Neural progenitor cell (in vitro differentiated cells): ENCODE data around the gene LRRC4B. TPM values are rescaled to one million over a fixed set of nuclear protein-coding genes. Genes with fewer than 3 reads are reported as not detected.

Experiments
- DNase-seq: peaks from one replicate; pipeline ENCODE4 v3.0.0-alpha.2; 2016; ENCODE audit warnings: low spot score
- H2AFZ ChIP-seq: fragments of 200-600 bp; sonication (generic); replicated peaks from 2 replicates; pipeline ENCODE4 v1.6.1; 2016; ENCODE audit warnings: antibody characterized with exemption
- H3F3A ChIP-seq: fragments of 200-600 bp; sonication (generic); 2 replicates; pipeline ENCODE4 v1.6.1; 2016; ENCODE audit warnings: antibody characterized with exemption, low read depth
- H3K27ac ChIP-seq: fragments of 200-600 bp; sonication (generic); 2 replicates; pipeline ENCODE4 v1.5.1; 2016; ENCODE audit warnings: mild to moderate bottlenecking
- H3K27me3 ChIP-seq: fragments of 200-600 bp; sonication (generic); 2 replicates; pipeline ENCODE4 v1.6.1; 2016; ENCODE audit warnings: mild to moderate bottlenecking, moderate library complexity
- H3K36me3 ChIP-seq: fragments of 200-600 bp; sonication (generic); 2 replicates; pipeline ENCODE4 v1.5.1; 2016
- H3K4me1 ChIP-seq: fragments of 200-600 bp; sonication (generic); 2 replicates; pipeline ENCODE4 v1.6.1; 2016; ENCODE audit warnings: mixed run types
- H3K4me2 ChIP-seq: fragments of 200-600 bp; sonication (generic); 2 replicates; pipeline ENCODE4 v1.6.1; 2016
- H3K4me3 ChIP-seq: fragments of 200-600 bp; sonication (generic); 2 replicates; pipeline ENCODE4 v1.5.1; 2016
- H3K79me2 ChIP-seq: fragments of 200-600 bp; sonication (generic); 2 replicates; pipeline ENCODE4 v1.6.1; 2016; ENCODE audit warnings: low read depth
- H3K9ac ChIP-seq: fragments of 200-600 bp; sonication (generic); 2 replicates; pipeline ENCODE4 v1.6.1; 2016
- H3K9me3 ChIP-seq: fragments of 200-600 bp; sonication (generic); 2 replicates; pipeline ENCODE4 v1.5.1; 2016; ENCODE audit warnings: low read depth
- H4K20me1 ChIP-seq: fragments of 200-600 bp; sonication (generic); 2 replicates; pipeline ENCODE4 v1.6.1; 2016; ENCODE audit warnings: low read depth
- H3K27ac Mint-ChIP-seq: 3 replicates; pipeline ENCODE4 v1.8.0; 2021; ENCODE audit warnings: mixed read lengths
- H3K27me3 Mint-ChIP-seq: 2 replicates; pipeline ENCODE4 v1.8.0; 2022; ENCODE audit warnings: low read depth, mild to moderate bottlenecking, inconsistent platforms, moderate library complexity, mixed read lengths; ENCODE audit not compliant: insufficient read depth
- H3K36me3 Mint-ChIP-seq: 3 replicates; pipeline ENCODE4 v1.8.0; 2021; ENCODE audit warnings: mixed read lengths
- H3K4me1 Mint-ChIP-seq: 3 replicates; pipeline ENCODE4 v1.8.0; 2021; ENCODE audit warnings: mixed read lengths
- H3K4me3 Mint-ChIP-seq: 3 replicates; pipeline ENCODE4 v1.8.0; 2021; ENCODE audit warnings: mild to moderate bottlenecking, moderate library complexity, mixed read lengths
- H3K9me3 Mint-ChIP-seq: 3 replicates; pipeline ENCODE4 v1.8.0; 2020; ENCODE audit warnings: mixed read lengths
- EZH2 ChIP-seq: fragments of 200-600 bp; sonication (generic); IDR thresholded peaks from 2 replicates; pipeline ENCODE4 v1.6.1; 2017; ENCODE audit warnings: antibody characterized with exemption, mild to moderate bottlenecking, moderate library complexity
- EZH2phosphoT487 ChIP-seq: fragments of 200-600 bp; sonication (generic); IDR thresholded peaks from 2 replicates; pipeline ENCODE4 v1.6.1; 2017; ENCODE audit warnings: antibody characterized with exemption
- total RNA-seq: library from RNA; depleted of rRNA; stranded (reverse); fragments of >200 nt; gene quantifications from 2 replicates; pipeline ENCODE4 v1.2.3, GENCODE V29; 2015; ENCODE audit warnings: low replicate concordance
- TF ChIP-seq, protein P1 (sequence below): fragments of 200-600 bp; sonication (generic); IDR thresholded peaks from 2 replicates; pipeline ENCODE4 v1.5.1; 2017; ENCODE audit warnings: antibody characterized with exemption, mild to moderate bottlenecking

Gene LRRC4B
- total RNA-seq, 1 donor from 2014 or later, result 12.0 TPM

GRCh38 chr19:50549059-50549926 lies 18.9 kb downstream of the LRRC4B start:
- no peak overlapping the region for H3K27ac ChIP-seq

GRCh38 chr19:50548191-50549058 lies 19.8 kb downstream of the LRRC4B start:
- no peaks in the 10 kb centered on the region for H3K9me3 ChIP-seq
- H3K27ac ChIP-seq, result no peak overlapping the region
- H3K4me3 ChIP-seq, result no peak overlapping the region
- no peak overlapping the region for H2AFZ ChIP-seq
- H3K27ac Mint-ChIP-seq, result no peak overlapping the region
- no peak overlapping the region for H3K9ac ChIP-seq
- H3K36me3 Mint-ChIP-seq, result peaks cover 7% of the 10 kb centered on the region
- peaks cover 7% of the 10 kb centered on the region for H3K4me1 ChIP-seq
- H3K9me3 Mint-ChIP-seq, result no peaks in the 10 kb centered on the region
- peaks cover 23% of the 10 kb centered on the region for H3K4me1 Mint-ChIP-seq
- peaks cover 45% of the 10 kb centered on the region for H3K27me3 ChIP-seq
- H3K4me3 Mint-ChIP-seq, result no peak overlapping the region
- H3K27me3 Mint-ChIP-seq, result peaks cover 4% of the 10 kb centered on the region
- H4K20me1 ChIP-seq, result peaks cover 44% of the 10 kb centered on the region
- H3K4me2 ChIP-seq, result no peak overlapping the region
- TF ChIP-seq, protein P1, sequence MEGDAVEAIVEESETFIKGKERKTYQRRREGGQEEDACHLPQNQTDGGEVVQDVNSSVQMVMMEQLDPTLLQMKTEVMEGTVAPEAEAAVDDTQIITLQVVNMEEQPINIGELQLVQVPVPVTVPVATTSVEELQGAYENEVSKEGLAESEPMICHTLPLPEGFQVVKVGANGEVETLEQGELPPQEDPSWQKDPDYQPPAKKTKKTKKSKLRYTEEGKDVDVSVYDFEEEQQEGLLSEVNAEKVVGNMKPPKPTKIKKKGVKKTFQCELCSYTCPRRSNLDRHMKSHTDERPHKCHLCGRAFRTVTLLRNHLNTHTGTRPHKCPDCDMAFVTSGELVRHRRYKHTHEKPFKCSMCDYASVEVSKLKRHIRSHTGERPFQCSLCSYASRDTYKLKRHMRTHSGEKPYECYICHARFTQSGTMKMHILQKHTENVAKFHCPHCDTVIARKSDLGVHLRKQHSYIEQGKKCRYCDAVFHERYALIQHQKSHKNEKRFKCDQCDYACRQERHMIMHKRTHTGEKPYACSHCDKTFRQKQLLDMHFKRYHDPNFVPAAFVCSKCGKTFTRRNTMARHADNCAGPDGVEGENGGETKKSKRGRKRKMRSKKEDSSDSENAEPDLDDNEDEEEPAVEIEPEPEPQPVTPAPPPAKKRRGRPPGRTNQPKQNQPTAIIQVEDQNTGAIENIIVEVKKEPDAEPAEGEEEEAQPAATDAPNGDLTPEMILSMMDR, result no peak
- TF ChIP-seq EZH2phosphoT487 (no peak), EZH2 (no peak)
- DNase-seq, result no peak
- H3F3A ChIP-seq, result peaks cover 5% of the 10 kb centered on the region
- no peaks in the 10 kb centered on the region for H3K36me3 ChIP-seq
- peaks cover 2% of the 10 kb centered on the region for H3K79me2 ChIP-seq

More at GRCh38 chr19:50549059-50549926, 18.9 kb downstream of the LRRC4B start:
- peaks cover 5% of the 10 kb centered on the region for H3F3A ChIP-seq
- peaks cover 50% of the 10 kb centered on the region for H4K20me1 ChIP-seq
- Mint-ChIP-seq H3K9me3 (no peaks in the 10 kb centered on the region), H3K36me3 (peaks cover 7% of the 10 kb centered on the region), H3K27ac (no peak overlapping the region), H3K4me3 (peak overlapping the region; percentile 68), H3K27me3 (peaks cover 4% of the 10 kb centered on the region), H3K4me1 (peaks cover 25% of the 10 kb centered on the region)
- peaks cover 4% of the 10 kb centered on the region for H3K79me2 ChIP-seq
- H3K9me3 ChIP-seq, result no peaks in the 10 kb centered on the region
- no peak overlapping the region for H3K4me3 ChIP-seq
- no peaks in the 10 kb centered on the region for H3K36me3 ChIP-seq
- peaks cover 7% of the 10 kb centered on the region for H3K4me1 ChIP-seq
- no peak for DNase-seq
- TF ChIP-seq EZH2 (no peak), EZH2phosphoT487 (no peak)
- TF ChIP-seq, protein P1, result no peak
- peaks cover 53% of the 10 kb centered on the region for H3K27me3 ChIP-seq
- no peak overlapping the region for H3K9ac ChIP-seq
- H3K4me2 ChIP-seq, result no peak overlapping the region
- no peak overlapping the region for H2AFZ ChIP-seq

DNA sequence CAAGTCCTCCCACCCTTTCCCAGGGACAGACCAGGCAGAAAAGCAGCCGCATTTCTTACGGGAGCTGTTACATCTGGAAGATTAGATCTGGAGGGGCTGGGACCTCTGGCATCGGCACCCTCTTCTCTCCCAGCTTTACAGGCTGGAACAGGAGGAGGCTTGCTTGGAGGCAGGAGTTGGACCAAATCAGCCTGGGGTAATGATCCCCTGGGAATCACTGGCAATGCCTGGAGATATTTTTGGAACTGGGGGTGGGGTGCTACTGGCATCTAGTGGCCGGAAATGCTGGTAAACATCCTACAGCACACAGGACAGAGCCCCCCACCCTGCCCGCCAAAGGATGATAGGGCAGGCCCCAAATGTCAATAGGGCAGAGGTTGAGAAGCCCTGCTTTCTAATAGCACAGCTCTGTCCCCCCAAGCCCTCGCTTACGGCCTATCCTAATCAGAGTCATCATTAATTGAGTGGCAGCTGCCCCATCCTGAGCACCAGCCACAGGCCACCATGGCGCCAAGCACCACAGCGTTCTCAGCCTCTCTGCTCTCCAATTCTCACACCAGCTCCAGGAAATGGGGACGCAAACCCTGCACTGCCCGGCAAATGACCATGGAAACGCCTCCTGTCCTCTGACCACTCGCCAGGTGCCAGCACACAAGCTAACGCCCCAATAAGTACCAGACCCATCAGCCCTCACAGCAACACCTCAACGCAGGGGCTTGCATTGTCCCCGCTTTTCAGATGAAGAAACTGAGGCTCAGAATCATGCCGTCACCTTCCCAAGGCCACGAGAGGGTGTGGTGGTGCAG lies 20.6 kb downstream of the LRRC4B start:
- H3K36me3 Mint-ChIP-seq, result peaks cover 14% of the 10 kb centered on the region
- no peaks in the 10 kb centered on the region for H3K9me3 Mint-ChIP-seq
- Histone ChIP-seq H3K9ac (no peak overlapping the region), H3K36me3 (no peaks in the 10 kb centered on the region), H4K20me1 (peaks cover 40% of the 10 kb centered on the region), H2AFZ (no peak overlapping the region), H3K4me3 (no peak overlapping the region), H3K4me2 (no peak overlapping the region), H3K9me3 (no peaks in the 10 kb centered on the region), H3F3A (peaks cover under 1% of the 10 kb centered on the region), H3K79me2 (no peaks in the 10 kb centered on the region), H3K27me3 (peaks cover 37% of the 10 kb centered on the region), H3K27ac (no peak overlapping the region), H3K4me1 (peaks cover 7% of the 10 kb centered on the region)
- no peak for DNase-seq
- peaks cover 4% of the 10 kb centered on the region for H3K27me3 Mint-ChIP-seq
- H3K27ac Mint-ChIP-seq, result no peak overlapping the region
- H3K4me3 Mint-ChIP-seq, result no peak overlapping the region
- TF ChIP-seq EZH2, result no peak
- TF ChIP-seq, protein P1, result peak; percentile 24
- no peak for TF ChIP-seq EZH2phosphoT487
- peaks cover 26% of the 10 kb centered on the region for H3K4me1 Mint-ChIP-seq
